GM23248 (cell line): ENCODE data around the gene MBLAC1.

Experiments used
- EZH2 ChIP-seq: fragments of 200-600 bp; sonication (generic); IDR thresholded peaks from 2 replicates; pipeline ENCODE4 v1.6.1; 2018; ENCODE audit warnings: antibody characterized with exemption, mild to moderate bottlenecking; ENCODE audit not compliant: insufficient read depth, poor library complexity, severe bottlenecking
- EZH2phosphoT487 ChIP-seq: fragments of 200-600 bp; sonication (generic); IDR thresholded peaks from 2 replicates; pipeline ENCODE4 v1.6.1; 2018; ENCODE audit warnings: antibody characterized with exemption, moderate library complexity, mild to moderate bottlenecking, low read depth; ENCODE audit not compliant: insufficient read depth

- no peak for TF ChIP-seq EZH2phosphoT487
- no peak for TF ChIP-seq EZH2
These were observed 32.4 kb downstream of the MBLAC1 start for GRCh38 chr7:100159099-100159623.
